CD4-positive, alpha-beta T cell (primary cell): Measurements from ENCODE around the gene ZC3H10. TPM values are rescaled to one million over a fixed set of nuclear protein-coding genes. Genes with fewer than 3 reads are reported as not detected.
A peak's percentile ranks its signal among the peaks of the same experiment; 100 is the strongest.

ENCODE experiments used
- ATAC-seq: fragments of 200-7000 bp; cut with Tn5 transposase; one replicate; pipeline ENCODE4 v1.10.0; 2022; ENCODE audit warnings: mild to moderate bottlenecking; ENCODE audit not compliant: poor library complexity
- CTCF ChIA-PET: fragments of 350-600 bp; sonication (Branson Sonifier 250); formaldehyde crosslinking; loops from one replicate; lab custom pipeline; 2021; ENCODE audit warnings: antibody characterized with exemption, inconsistent platforms; lab: Charles Lee
- POLR2A ChIA-PET: fragments of 350-600 bp; sonication (Branson Sonifier 250); formaldehyde crosslinking; loops from one replicate; lab custom pipeline; 2021; ENCODE audit warnings: antibody characterized with exemption, inconsistent platforms; lab: Charles Lee
- DNase-seq, 14 experiments: peaks; one replicate each; pipeline ENCODE4 v3.0.0-alpha.2; 2013 to 2020; ENCODE audit warnings: mixed read lengths in 2 of 14
- H3K27ac ChIP-seq, 2 donors: one replicate each; pipeline versions ENCODE4 v1.5.1 to v1.7.0; 2013; ENCODE audit warnings: low read length in 2 of 2, low read depth in 1 of 2, mild to moderate bottlenecking in 1 of 2
- H3K27me3 ChIP-seq, 2 experiments: 1 replicate in 1 of 2; 2 replicates in 1 of 2; pipeline versions ENCODE4 v1.6.1 to v1.7.0; 2013; ENCODE audit warnings: low read length in 2 of 2, control low read depth in 1 of 2, mild to moderate bottlenecking in 1 of 2, moderate library complexity in 1 of 2; ENCODE audit not compliant: insufficient read depth in 2 of 2, control insufficient read depth in 1 of 2
- H3K36me3 ChIP-seq: one replicate; pipeline ENCODE4 v1.6.1; 2013; ENCODE audit warnings: low read length, control low read depth; ENCODE audit not compliant: insufficient read depth
- H3K4me1 ChIP-seq: one replicate; pipeline ENCODE4 v1.6.1; 2013; ENCODE audit warnings: low read length, control low read depth; ENCODE audit not compliant: insufficient read depth
- H3K4me3 ChIP-seq: one replicate; pipeline ENCODE4 v1.5.1; 2013; ENCODE audit warnings: mild to moderate bottlenecking, low read length, moderate library complexity
- H3K9me3 ChIP-seq, 2 experiments: 1 replicate in 1 of 2; 2 replicates in 1 of 2; pipeline versions ENCODE4 v1.6.1 to v1.7.0; 2013; ENCODE audit warnings: low read length in 2 of 2, mild to moderate bottlenecking in 2 of 2, control low read depth in 1 of 2, moderate library complexity in 1 of 2; ENCODE audit not compliant: control insufficient read depth in 1 of 2, insufficient read depth in 1 of 2
- H3K27ac Mint-ChIP-seq: one replicate; pipeline ENCODE4 v1.8.0; 2020; ENCODE audit warnings: mixed read lengths
- H3K27me3 Mint-ChIP-seq: one replicate; pipeline ENCODE4 v1.8.0; 2021; ENCODE audit warnings: mixed read lengths
- H3K36me3 Mint-ChIP-seq: one replicate; pipeline ENCODE4 v1.8.0; 2021; ENCODE audit warnings: low read depth, mixed read lengths
- H3K4me1 Mint-ChIP-seq: one replicate; pipeline ENCODE4 v1.8.0; 2021; ENCODE audit warnings: low read depth, mixed read lengths
- H3K4me3 Mint-ChIP-seq: one replicate; pipeline ENCODE4 v1.8.0; 2020; ENCODE audit warnings: mild to moderate bottlenecking, mixed read lengths
- H3K9me3 Mint-ChIP-seq: one replicate; pipeline ENCODE4 v1.8.0; 2020; ENCODE audit warnings: mixed read lengths
- CTCF ChIP-seq: fragments of 200-600 bp; IDR thresholded peaks from one replicate; pipeline ENCODE4 v1.8.0; 2022; ENCODE audit warnings: antibody characterized with exemption, mild to moderate bottlenecking
- intact Hi-C, 2 experiments: fragments of 100-400 bp; cut with DNase I in 1 of 2; cut with micrococcal nuclease in 1 of 2; formaldehyde crosslinking; loops; one replicate each; pipeline versions ENCODE4 v1.15.1 to v1.9.0; 2023 to 2025; cut with DNase I, micrococcal nuclease
- total RNA-seq, 174 experiments: library from RNA in 2 of 174; stranded (reverse) in 2 of 174; gene quantifications; one replicate each; pipeline ENCODE4 v1.2.3 and lab custom pipeline; 2021 to 2026

ZC3H10 gene
- total RNA-seq, 2 experiments from 2014 or later, result 6.3 to 8.9 TPM

- peak overlapping the region; percentile 99 for H3K4me3 ChIP-seq
- H3K27ac Mint-ChIP-seq, result peak overlapping the region; percentile 86
- peak overlapping the region; percentile 77 for H3K27ac ChIP-seq
- no peak for TF ChIP-seq CTCF
- peaks cover 73% of the 10 kb centered on the region for H3K4me1 Mint-ChIP-seq
- CTCF ChIA-PET, result interaction anchor here (1.3 to 9.6 kb wide), 7 partner anchors 10 to 129 kb away, joined by 3 to 138 read pairs (median 16); partner anchors contain the start of genes ANKRD52, MYL6, MYL6B and SMARCC2
- H3K9me3 ChIP-seq, result no peaks in the 10 kb centered on the region
- H3K27me3 ChIP-seq, result no peaks in the 10 kb centered on the region
- intact Hi-C loops, result loop anchor here (1.0 to 5.0 kb wide), 4 partner anchors 9 to 386 kb away; partner anchors contain the start of genes GDF11 (in 1 of the 2) and MYL6 (in 1 of the 2)
- DNase-seq (peak in 3 of 14 experiments; percentile 25 to 44 (median 33)), ATAC-seq (no peak)
- H3K9me3 Mint-ChIP-seq, result no peaks in the 10 kb centered on the region
- POLR2A ChIA-PET, result interaction anchor here (0.6 to 6.5 kb wide), 28 partner anchors 9 to 1848 kb away, joined by 3 to 133 read pairs (median 6); partner anchors contain the start of genes BAZ2A, CBX5, CNPY2 and DNAJC14
- peaks cover 59% of the 10 kb centered on the region for H3K36me3 Mint-ChIP-seq
- H3K4me3 Mint-ChIP-seq, result peak overlapping the region; percentile 97
- peaks cover 71% of the 10 kb centered on the region for H3K4me1 ChIP-seq
- no peaks in the 10 kb centered on the region for H3K27me3 Mint-ChIP-seq
- peaks cover 34% of the 10 kb centered on the region for H3K36me3 ChIP-seq
Measured at GRCh38 chr12:56128670-56129205, 10.7 kb downstream of the ZC3H10 start.

- Mint-ChIP-seq H3K27me3 (no peaks in the 10 kb centered on the region), H3K4me3 (peak overlapping the region; percentile 97), H3K36me3 (peaks cover 65% of the 10 kb centered on the region), H3K4me1 (peaks cover 73% of the 10 kb centered on the region), H3K9me3 (no peaks in the 10 kb centered on the region), H3K27ac (peak overlapping the region; percentile 86)
- ATAC-seq (peak; percentile 13), DNase-seq (peak; percentile 48 to 90 (median 70))
- intact Hi-C loops, result loop anchor here in 1 of 2 experiments (2.0 to 5.0 kb wide), 2 partner anchors 21 to 387 kb away; partner anchors contain the start of gene GDF11
- POLR2A ChIA-PET, result interaction anchor here (0.9 to 6.5 kb wide), 15 partner anchors 8 to 335 kb away, joined by 4 to 133 read pairs (median 7); partner anchors contain the start of genes CNPY2, MYL6, MYL6B and PA2G4
- peak overlapping the region; percentile 77 for H3K27ac ChIP-seq
- H3K36me3 ChIP-seq, result peaks cover 41% of the 10 kb centered on the region
- TF ChIP-seq CTCF, result no peak
- CTCF ChIA-PET, result interaction anchor here (2.2 to 9.6 kb wide), 3 partner anchors 22 to 82 kb away, joined by 8 to 138 read pairs (median 36); partner anchors contain the start of genes MYL6B and SMARCC2
- peaks cover 77% of the 10 kb centered on the region for H3K4me1 ChIP-seq
- no peaks in the 10 kb centered on the region for H3K27me3 ChIP-seq
- peak overlapping the region; percentile 99 for H3K4me3 ChIP-seq
- no peaks in the 10 kb centered on the region for H3K9me3 ChIP-seq
Measured at GRCh38 chr12:56129206-56129941, 11.3 kb downstream of the ZC3H10 start.

GRCh38 chr12:56129942-56130495, 12.0 kb downstream of the ZC3H10 start:
- TF ChIP-seq CTCF, result no peak
- Mint-ChIP-seq H3K4me3 (peak overlapping the region; percentile 97), H3K9me3 (no peaks in the 10 kb centered on the region), H3K4me1 (peaks cover 67% of the 10 kb centered on the region), H3K27ac (peak overlapping the region; percentile 86), H3K27me3 (no peaks in the 10 kb centered on the region), H3K36me3 (peaks cover 69% of the 10 kb centered on the region)
- peaks cover 47% of the 10 kb centered on the region for H3K36me3 ChIP-seq
- ATAC-seq (no peak), DNase-seq (no peak)
- H3K27me3 ChIP-seq, result no peaks in the 10 kb centered on the region
- H3K4me1 ChIP-seq, result peaks cover 76% of the 10 kb centered on the region
- no peaks in the 10 kb centered on the region for H3K9me3 ChIP-seq
- POLR2A ChIA-PET, result interaction anchor here (0.9 to 6.5 kb wide), 8 partner anchors 11 to 92 kb away, joined by 3 to 133 read pairs (median 6); partner anchors contain the start of genes MYL6, MYL6B, PA2G4 and RNF41
- intact Hi-C loops, result loop anchor here in 1 of 2 experiments (2.0 to 5.0 kb wide), 2 partner anchors 21 to 388 kb away; partner anchors contain the start of gene GDF11
- peak overlapping the region; percentile 77 for H3K27ac ChIP-seq
- CTCF ChIA-PET, result interaction anchor here (6.3 to 9.6 kb wide), 2 partner anchors 22 to 59 kb away, joined by 36 to 138 read pairs; partner anchors contain the start of genes MYL6B and SMARCC2
- peak overlapping the region; percentile 99 for H3K4me3 ChIP-seq
